KBM-7 (cell line): ENCODE results near the gene REV3L.
A peak's percentile ranks its signal among the peaks of the same experiment; 100 is the strongest.
"Not testable (repeated sequence)": the region's sequence is repeated elsewhere in the genome, so short reads cannot be mapped to it uniquely, and the experiment has no call there.

Experiments used
- DNase-seq: peaks from one replicate; pipeline ENCODE4 v3.0.0-alpha.2; 2015
- in situ Hi-C: fragments of 300-500 bp; cut with MboI; formaldehyde crosslinking; loops from 2 replicates; pipeline ENCODE4 v1.14.3; 2020; ENCODE audit warnings: low sequenced_read_pairs, low pct_unique_long_range_greater_than_20kb, mixed read lengths

REV3L gene

GRCh38 chr6:111503194-111503593, 20.2 kb upstream of the REV3L start:
- in situ Hi-C loops: no loop called here
- no peak for DNase-seq

GRCh38 chr6:111502154-111502553, 19.1 kb upstream of the REV3L start:
- in situ Hi-C loops: no loop called here
- DNase-seq: no peak

GRCh38 chr6:111499269-111499793, 16.3 kb upstream of the REV3L start:
- in situ Hi-C loops: no loop called here
- DNase-seq: no peak

GRCh38 chr6:111494951-111495635, 12.1 kb upstream of the REV3L start:
- in situ Hi-C loops: no loop called here
- DNase-seq: no peak

- in situ Hi-C loops: no loop called here
- DNase-seq: no peak
Measured at GRCh38 chr6:111492499-111492898, 9.5 kb upstream of the REV3L start.

GRCh38 chr6:111490067-111490466, 7.0 kb upstream of the REV3L start:
- DNase-seq: no peak
- in situ Hi-C loops: no loop called here

GRCh38 chr6:111487661-111488060, 4.6 kb upstream of the REV3L start:
- peak; percentile 15 for DNase-seq
- in situ Hi-C loops: no loop called here

GRCh38 chr6:111486921-111487320, 3.9 kb upstream of the REV3L start:
- DNase-seq: no peak
- in situ Hi-C loops: no loop called here

- no peak for DNase-seq
- in situ Hi-C loops: no loop called here
Measured at GRCh38 chr6:111486475-111486874, 3.5 kb upstream of the REV3L start.

- no peak for DNase-seq
- in situ Hi-C loops: no loop called here
Measured at GRCh38 chr6:111485342-111485741, 2.3 kb upstream of the REV3L start.

- in situ Hi-C loops: no loop called here
- no peak for DNase-seq
Measured at GRCh38 chr6:111484633-111484930, 1.6 kb upstream of the REV3L start.

- in situ Hi-C loops: no loop called here
- DNase-seq: peak; percentile 95
Measured at GRCh38 chr6:111483736-111484632, 966 bp upstream of the REV3L start.

- peak; percentile 67 for DNase-seq
Measured at GRCh38 chr6:111482188-111482958, 645 bp downstream of the REV3L start.

GRCh38 chr6:111481836-111482187, 1.2 kb downstream of the REV3L start:
- no peak for DNase-seq
- in situ Hi-C loops: no loop called here

More at GRCh38 chr6:111482188-111482958, 645 bp downstream of the REV3L start:
- in situ Hi-C loops: no loop called here

- DNase-seq: peak; percentile 33
- in situ Hi-C loops: no loop called here
Measured at GRCh38 chr6:111480988-111481822, 1.8 kb downstream of the REV3L start.

- in situ Hi-C loops: no loop called here
- peak; percentile 78 for DNase-seq
Measured at GRCh38 chr6:111478749-111479148, 4.3 kb downstream of the REV3L start.

- in situ Hi-C loops: no loop called here
- peak; percentile 46 for DNase-seq
Measured at GRCh38 chr6:111478064-111478476, 4.9 kb downstream of the REV3L start.

- peak; percentile 39 for DNase-seq
- in situ Hi-C loops: no loop called here
Measured at GRCh38 chr6:111477481-111477938, 5.5 kb downstream of the REV3L start.

- not testable (repeated sequence) for DNase-seq
Measured at GRCh38 chr6:111476061-111476460, 7.0 kb downstream of the REV3L start.

More at GRCh38 chr6:111476061-111476460, 7.0 kb downstream of the REV3L start:
- in situ Hi-C loops: not testable (repeated sequence)
